Liver (tissue), 9 donors: ENCODE results near the gene LRGUK. TPM values are rescaled to one million over a fixed set of nuclear protein-coding genes. Genes with fewer than 3 reads are reported as not detected.

Experiments used
- DNase-seq: peaks from one replicate; pipeline ENCODE4 v3.0.0-alpha.2; 2017; ENCODE audit warnings: low spot score
- H3K27ac ChIP-seq, 2 donors: one replicate each; pipeline ENCODE4 v1.7.0; 2013; ENCODE audit warnings: inconsistent platforms in 2 of 2, low read length in 2 of 2, control low read depth in 1 of 2, low read depth in 1 of 2, mild to moderate bottlenecking in 1 of 2
- H3K27me3 ChIP-seq, 4 donors: one replicate each; pipeline versions ENCODE4 v1.6.1 to v1.7.0; 2013; ENCODE audit warnings: low read length in 3 of 4, inconsistent platforms in 1 of 4, mild to moderate bottlenecking in 1 of 4, moderate library complexity in 1 of 4; ENCODE audit not compliant: control insufficient read depth in 4 of 4, insufficient read depth in 4 of 4
- H3K36me3 ChIP-seq, 4 donors: one replicate each; pipeline versions ENCODE4 v1.6.1 to v1.7.0; 2013; ENCODE audit warnings: low read length in 3 of 4, mild to moderate bottlenecking in 3 of 4, low read depth in 1 of 4, moderate library complexity in 1 of 4; ENCODE audit not compliant: control insufficient read depth in 4 of 4, insufficient read depth in 3 of 4
- H3K4me1 ChIP-seq, 4 donors: one replicate each; pipeline versions ENCODE4 v1.6.1 to v1.7.0; 2013; ENCODE audit warnings: low read length in 3 of 4, mild to moderate bottlenecking in 3 of 4, moderate library complexity in 1 of 4; ENCODE audit not compliant: control insufficient read depth in 4 of 4, insufficient read depth in 4 of 4
- H3K4me3 ChIP-seq, 3 donors: one replicate each; pipeline versions ENCODE4 v1.6.1 to v1.7.0; 2013; ENCODE audit warnings: low read length in 3 of 3, control low read depth in 1 of 3, low read depth in 1 of 3, mild to moderate bottlenecking in 1 of 3
- H3K9ac ChIP-seq, 2 donors: one replicate each; pipeline ENCODE4 v1.7.0; 2013; ENCODE audit warnings: low read length in 2 of 2, mild to moderate bottlenecking in 2 of 2, moderate library complexity in 2 of 2, control low read depth in 1 of 2, low read depth in 1 of 2
- H3K9me3 ChIP-seq, 4 donors: one replicate each; pipeline versions ENCODE4 v1.6.1 to v1.7.0; 2013; ENCODE audit warnings: low read length in 3 of 4; ENCODE audit not compliant: control insufficient read depth in 4 of 4
- ATF3 ChIP-seq: IDR thresholded peaks from 2 replicates; pipeline ENCODE4 v1.6.1; 2016; ENCODE audit warnings: antibody characterized with exemption
- EGR1 ChIP-seq, 2 donors: IDR thresholded peaks; 2 replicates each; pipeline ENCODE4 v1.6.1; 2016 to 2018; ENCODE audit warnings: antibody characterized with exemption in 2 of 2, low read depth in 2 of 2
- FOXA1 ChIP-seq: IDR thresholded peaks from 2 replicates; pipeline ENCODE4 v1.6.1; 2016; ENCODE audit warnings: antibody characterized with exemption
- FOXA2 ChIP-seq: IDR thresholded peaks from 2 replicates; pipeline ENCODE4 v1.6.1; 2016; ENCODE audit warnings: antibody characterized with exemption
- GABPA ChIP-seq, 2 donors: IDR thresholded peaks in 1 of 2; conservative IDR thresholded peaks in 1 of 2; 2 replicates each; pipeline ENCODE4 v1.6.1; 2016; ENCODE audit warnings: antibody characterized with exemption in 2 of 2, mild to moderate bottlenecking in 1 of 2, moderate library complexity in 1 of 2
- HNF4A ChIP-seq, 2 donors: conservative IDR thresholded peaks; 2 replicates each; pipeline ENCODE4 v1.6.1; 2016; ENCODE audit warnings: antibody characterized with exemption in 2 of 2, mild to moderate bottlenecking in 2 of 2
- HNF4G ChIP-seq: IDR thresholded peaks from 2 replicates; pipeline ENCODE4 v1.6.1; 2016; ENCODE audit warnings: antibody characterized with exemption
- JUND ChIP-seq, 2 donors: IDR thresholded peaks; 2 replicates each; pipeline ENCODE4 v1.6.1; 2016; ENCODE audit warnings: antibody characterized with exemption in 2 of 2
- MAX ChIP-seq: IDR thresholded peaks from 2 replicates; pipeline ENCODE4 v1.6.1; 2016; ENCODE audit warnings: antibody characterized with exemption
- RXRA ChIP-seq, 2 donors: IDR thresholded peaks; 2 replicates each; pipeline ENCODE4 v1.6.1; 2017 to 2018; ENCODE audit warnings: antibody characterized with exemption in 2 of 2, mild to moderate bottlenecking in 1 of 2
- TAF1 ChIP-seq: conservative IDR thresholded peaks from 2 replicates; pipeline ENCODE4 v1.6.1; 2016; ENCODE audit warnings: antibody characterized with exemption, mild to moderate bottlenecking
- YY1 ChIP-seq: IDR thresholded peaks from 2 replicates; pipeline ENCODE4 v1.6.1; 2016; ENCODE audit warnings: antibody characterized with exemption, mild to moderate bottlenecking
- WGBS: extraction: QIAGEN DNeasy Blood & Tissue Kit; methylation state at CpG from one replicate; pipeline ENCODE4 v1.1.7; 2013; 5-methylcytosine and 5-hydroxymethylcytosine counted together
- polyA plus RNA-seq, 2 donors: library from polyadenylated mRNA; stranded (reverse) in 1 of 2; unstranded in 1 of 2; fragments of 200-250 nt in 1 of 2; fragments of >200 nt in 1 of 2; fragmentation: Nextera tagmentation in 1 of 2; extraction: Ambion mirVana in 1 of 2; gene quantifications; one replicate each; pipeline versions ENCODE4 v1.2.1 to v1.2.3, GENCODE V29; 2013 to 2015
- total RNA-seq, 2 donors: library from RNA; depleted of rRNA; stranded (reverse); fragments of >200 nt; gene quantifications; one replicate each; pipeline ENCODE4 v1.2.3, GENCODE V29; 2014
- TF ChIP-seq, protein P1 (sequence below): IDR thresholded peaks from 2 replicates; pipeline ENCODE4 v1.6.1; 2016; ENCODE audit warnings: antibody characterized with exemption
- donor health status: healthy.
- donor health status: healthy.
- donor health status: healthy.
- donor health status: healthy.
- donor health status: healthy.

Gene LRGUK
- total and polyA plus RNA-seq, 4 donors: 0.03 to 0.50 (median 0.12) TPM

- H3K9ac ChIP-seq: no peak overlapping the region
- H3K4me1 ChIP-seq: no peaks in the 10 kb centered on the region
- H3K9me3 ChIP-seq: no peaks in the 10 kb centered on the region
- 67% methylated on average over 4 of the region's 4 CpGs for WGBS
- DNase-seq: no peak
- H3K27me3 ChIP-seq: no peaks in the 10 kb centered on the region
- H3K4me3 ChIP-seq: no peak overlapping the region
- H3K27ac ChIP-seq: no peak overlapping the region
- TF ChIP-seq RXRA (IDR thresholded peaks at IDR 0.05) (peak; percentile 26 to 77), HNF4G (no peak), YY1 (peak; percentile 23), GABPA (IDR thresholded peaks at IDR 0.05 in 1 of 2, conservative IDR thresholded peaks at IDR 0.05 in 1 of 2) (no peak), FOXA1 (no peak), HNF4A (conservative IDR thresholded peaks at IDR 0.05) (peak in 1 of 2 donors; percentile 56)
- TF ChIP-seq, protein P1, sequence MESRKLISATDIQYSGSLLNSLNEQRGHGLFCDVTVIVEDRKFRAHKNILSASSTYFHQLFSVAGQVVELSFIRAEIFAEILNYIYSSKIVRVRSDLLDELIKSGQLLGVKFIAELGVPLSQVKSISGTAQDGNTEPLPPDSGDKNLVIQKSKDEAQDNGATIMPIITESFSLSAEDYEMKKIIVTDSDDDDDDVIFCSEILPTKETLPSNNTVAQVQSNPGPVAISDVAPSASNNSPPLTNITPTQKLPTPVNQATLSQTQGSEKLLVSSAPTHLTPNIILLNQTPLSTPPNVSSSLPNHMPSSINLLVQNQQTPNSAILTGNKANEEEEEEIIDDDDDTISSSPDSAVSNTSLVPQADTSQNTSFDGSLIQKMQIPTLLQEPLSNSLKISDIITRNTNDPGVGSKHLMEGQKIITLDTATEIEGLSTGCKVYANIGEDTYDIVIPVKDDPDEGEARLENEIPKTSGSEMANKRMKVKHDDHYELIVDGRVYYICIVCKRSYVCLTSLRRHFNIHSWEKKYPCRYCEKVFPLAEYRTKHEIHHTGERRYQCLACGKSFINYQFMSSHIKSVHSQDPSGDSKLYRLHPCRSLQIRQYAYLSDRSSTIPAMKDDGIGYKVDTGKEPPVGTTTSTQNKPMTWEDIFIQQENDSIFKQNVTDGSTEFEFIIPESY: no peak
- no peaks in the 10 kb centered on the region for H3K36me3 ChIP-seq
Observed at GRCh38 chr7:134203186-134203889, 76.2 kb downstream of the LRGUK start.

GRCh38 chr7:134209322-134210015 is 82.3 kb downstream of the LRGUK start:
- WGBS: 88% methylated on average over 16 of the region's 16 CpGs
- TF ChIP-seq YY1 (no peak), JUND (IDR thresholded peaks at IDR 0.05) (no peak), FOXA1 (no peak), EGR1 (IDR thresholded peaks at IDR 0.05; ENCODE audit: low read depth in 2 of 2) (no peak), MAX (no peak), ATF3 (no peak), TAF1 (no peak), FOXA2 (no peak)
- TF ChIP-seq, protein P1: no peak
- no peak overlapping the region for H3K9ac ChIP-seq

More at GRCh38 chr7:134209322-134210015, 82.3 kb downstream of the LRGUK start:
- DNase-seq: no peak
- H3K4me3 ChIP-seq: no peak overlapping the region
- no peak overlapping the region for H3K27ac ChIP-seq
- H3K27me3 ChIP-seq: no peaks in the 10 kb centered on the region
- H3K9me3 ChIP-seq: no peaks in the 10 kb centered on the region
- H3K4me1 ChIP-seq: peaks cover 0 to 6% (median 2%) of the 10 kb centered on the region in 4 donors
- H3K36me3 ChIP-seq: no peaks in the 10 kb centered on the region
